HCT116 (cell line): ENCODE measurements around the gene KCND3. TPM values are rescaled to one million over a fixed set of nuclear protein-coding genes. Genes with fewer than 3 reads are reported as not detected.

Experiments used
- ATAC-seq: fragments of 200-7000 bp; cut with Tn5 transposase; 2 replicates; pipeline ENCODE4 v1.9.1; 2020; ENCODE audit warnings: mild to moderate bottlenecking, moderate library complexity
- BruUV-seq: library from RNA; stranded (reverse); fragments of 400-500 nt; replicated peaks from 2 replicates; lab custom pipeline; 2021; lab: Mats Ljungman, UMichigan
- CTCF ChIA-PET: fragments of 300-600 bp; sonication (Branson Sonifier 250); formaldehyde crosslinking; loops from one replicate; lab custom pipeline; 2021; ENCODE audit warnings: antibody characterized with exemption; lab: Charles Lee
- POLR2A ChIA-PET: fragments of 300-600, 350-600 bp; sonication (Branson Sonifier 250); formaldehyde crosslinking; loops from one replicate; lab custom pipeline; 2021; ENCODE audit warnings: antibody characterized with exemption; lab: Charles Lee
- RAD21 ChIA-PET, 2 experiments: fragments of 300-600 bp; sonication (Branson Sonifier 250); formaldehyde crosslinking; loops; one replicate each; lab custom pipeline; 2023; ENCODE audit warnings: low total read pairs in 2 of 2; ENCODE audit not compliant: uncharacterized antibody in 2 of 2, unreplicated experiment in 2 of 2, low non-redundant PET in 1 of 2; lab: Charles Lee
- DNase-seq: peaks from one replicate; pipeline ENCODE4 v3.0.0-alpha.2; 2010; ENCODE audit warnings: low read depth, low spot score
- H2AFZ ChIP-seq: fragments of 200-600 bp; shearing (Covaris generic), sonication (generic); 2 replicates; pipeline ENCODE4 v1.6.1; 2017; ENCODE audit warnings: low read depth, mixed run types, mixed read lengths, antibody characterized with exemption, low read length; ENCODE audit not compliant: poor library complexity, severe bottlenecking
- H3K27ac ChIP-seq: 2 replicates; pipeline ENCODE4 v1.5.1; 2012; ENCODE audit warnings: low read depth, low read length
- H3K27me3 ChIP-seq: fragments of 200-600 bp; sonication (generic); 2 replicates; pipeline ENCODE4 v1.6.1; 2016; ENCODE audit warnings: mixed run types, low read length, mixed read lengths; ENCODE audit not compliant: insufficient read depth
- H3K36me3 ChIP-seq, 2 experiments: fragments of 200-500 bp in 1 of 2; fragments of 200-600 bp in 1 of 2; sonication (Bioruptor generic) in 1 of 2; sonication (generic) in 1 of 2; 2 replicates each; pipeline versions ENCODE4 v1.5.1 to v1.6.1; 2014 to 2016; ENCODE audit warnings: low read length in 2 of 2, inconsistent platforms in 1 of 2, mixed read lengths in 1 of 2, mixed run types in 1 of 2; ENCODE audit not compliant: insufficient read depth in 2 of 2, control insufficient read depth in 1 of 2
- H3K4me1 ChIP-seq, 2 experiments: fragments of 200-600 bp in 1 of 2; sonication (generic) in 1 of 2; 2 replicates each; pipeline versions ENCODE4 v1.5.1 to v1.6.1; 2012 to 2017; ENCODE audit warnings: low read length in 2 of 2, inconsistent platforms in 1 of 2, mild to moderate bottlenecking in 1 of 2, mixed read lengths in 1 of 2, mixed run types in 1 of 2, moderate library complexity in 1 of 2; ENCODE audit not compliant: insufficient read depth in 2 of 2, control insufficient read depth in 1 of 2
- H3K4me2 ChIP-seq: fragments of 200-600 bp; sonication (generic); 2 replicates; pipeline ENCODE4 v1.6.1; 2017; ENCODE audit warnings: mixed run types, low read length, mixed read lengths
- H3K4me3 ChIP-seq, 2 experiments: fragments of 200-600 bp in 1 of 2; sonication (generic) in 1 of 2; replicated peaks in 1 of 2; 2 replicates each; pipeline ENCODE4 v1.5.1; 2011 to 2016; ENCODE audit warnings: low read length in 2 of 2, control low read depth in 1 of 2, low read depth in 1 of 2, mild to moderate bottlenecking in 1 of 2, mixed read lengths in 1 of 2, mixed run types in 1 of 2
- H3K79me2 ChIP-seq: fragments of 200-600 bp; sonication (generic); 2 replicates; pipeline ENCODE4 v1.6.1; 2017; ENCODE audit warnings: mild to moderate bottlenecking, mixed run types, low read length, moderate library complexity, mixed read lengths; ENCODE audit not compliant: insufficient read depth
- H3K9ac ChIP-seq: fragments of 200-600 bp; sonication (generic); 2 replicates; pipeline ENCODE4 v1.6.1; 2016; ENCODE audit warnings: low read length, mixed read lengths
- H3K9me2 ChIP-seq: fragments of 200-600 bp; sonication (generic), shearing (Covaris generic); 2 replicates; pipeline ENCODE4 v1.6.1; 2017; ENCODE audit warnings: mixed run types, mild to moderate bottlenecking, moderate library complexity; ENCODE audit not compliant: insufficient read depth
- H3K9me3 ChIP-seq, 2 experiments: fragments of 200-500 bp in 1 of 2; fragments of 200-600 bp in 1 of 2; sonication (Bioruptor generic) in 1 of 2; sonication (generic) in 1 of 2; 2 replicates each; pipeline ENCODE4 v1.6.1; 2014 to 2017; ENCODE audit warnings: low read length in 2 of 2, mixed read lengths in 2 of 2, inconsistent platforms in 1 of 2, low read depth in 1 of 2, mild to moderate bottlenecking in 1 of 2, mixed run types in 1 of 2, moderate library complexity in 1 of 2; ENCODE audit not compliant: control insufficient read depth in 1 of 2, insufficient read depth in 1 of 2
- H4K20me1 ChIP-seq: fragments of 200-600 bp; sonication (generic), shearing (Covaris generic); 2 replicates; pipeline ENCODE4 v1.6.1; 2017; ENCODE audit warnings: mixed run types, mild to moderate bottlenecking, moderate library complexity; ENCODE audit not compliant: insufficient read depth
- EZH2 ChIP-seq: fragments of 200-600 bp; sonication (generic); IDR thresholded peaks from 2 replicates; pipeline ENCODE4 v1.6.1; 2017; ENCODE audit warnings: antibody characterized with exemption, mixed run types
- EZH2phosphoT487 ChIP-seq: fragments of 200-600 bp; IDR thresholded peaks from 2 replicates; pipeline ENCODE4 v1.6.1; 2018; ENCODE audit warnings: antibody characterized with exemption, borderline replicate concordance
- POLR2A ChIP-seq: IDR thresholded peaks from 2 replicates; pipeline ENCODE4 v1.7.0; 2011; ENCODE audit warnings: borderline replicate concordance; ENCODE audit not compliant: insufficient read depth, insufficient read length; ENCODE audit errors: extremely low read depth
- intact Hi-C: fragments of 100-400 bp; cut with micrococcal nuclease; formaldehyde crosslinking; loops from 2 replicates; pipeline ENCODE4 v1.10.0; 2022
- total RNA-seq: library from RNA; stranded (reverse); gene quantifications from one replicate; pipeline ENCODE4 v1.2.1, GENCODE V29; 2021; ENCODE audit not compliant: unreplicated experiment
- TF ChIP-seq, protein P1 (sequence below): IDR thresholded peaks from 2 replicates; pipeline ENCODE4 v1.6.1; 2012; ENCODE audit warnings: low read depth
- TF ChIP-seq, protein P2 (sequence below): IDR thresholded peaks from 2 replicates; pipeline ENCODE4 v1.6.1; 2011; ENCODE audit warnings: mild to moderate bottlenecking, low read length, moderate library complexity; ENCODE audit not compliant: insufficient replicate concordance; ENCODE audit errors: extremely low read depth

The KCND3 gene
- total RNA-seq, 1 experiment from 2014 or later: 0.44 TPM

DNA sequence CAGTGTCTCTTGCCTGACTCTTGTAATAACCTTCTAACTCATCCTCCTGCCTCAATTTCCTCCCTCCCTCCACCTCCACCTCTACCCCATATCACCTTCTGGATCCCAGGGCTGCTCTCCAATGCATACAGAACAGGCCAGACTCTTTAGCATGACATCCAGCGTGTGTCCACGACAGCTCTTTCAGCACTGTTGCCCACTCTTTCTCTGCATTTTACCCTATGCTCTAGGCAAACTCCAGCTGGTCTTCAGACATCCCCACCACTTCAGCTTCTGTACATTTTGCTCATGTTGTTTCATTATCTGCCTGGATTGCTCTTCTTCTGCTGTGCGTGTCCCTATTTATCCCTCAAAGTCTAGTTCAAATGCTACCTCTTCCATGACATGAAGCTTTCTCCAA, 255.0 kb downstream of the KCND3 start (continued):
- TF ChIP-seq, protein P1, sequence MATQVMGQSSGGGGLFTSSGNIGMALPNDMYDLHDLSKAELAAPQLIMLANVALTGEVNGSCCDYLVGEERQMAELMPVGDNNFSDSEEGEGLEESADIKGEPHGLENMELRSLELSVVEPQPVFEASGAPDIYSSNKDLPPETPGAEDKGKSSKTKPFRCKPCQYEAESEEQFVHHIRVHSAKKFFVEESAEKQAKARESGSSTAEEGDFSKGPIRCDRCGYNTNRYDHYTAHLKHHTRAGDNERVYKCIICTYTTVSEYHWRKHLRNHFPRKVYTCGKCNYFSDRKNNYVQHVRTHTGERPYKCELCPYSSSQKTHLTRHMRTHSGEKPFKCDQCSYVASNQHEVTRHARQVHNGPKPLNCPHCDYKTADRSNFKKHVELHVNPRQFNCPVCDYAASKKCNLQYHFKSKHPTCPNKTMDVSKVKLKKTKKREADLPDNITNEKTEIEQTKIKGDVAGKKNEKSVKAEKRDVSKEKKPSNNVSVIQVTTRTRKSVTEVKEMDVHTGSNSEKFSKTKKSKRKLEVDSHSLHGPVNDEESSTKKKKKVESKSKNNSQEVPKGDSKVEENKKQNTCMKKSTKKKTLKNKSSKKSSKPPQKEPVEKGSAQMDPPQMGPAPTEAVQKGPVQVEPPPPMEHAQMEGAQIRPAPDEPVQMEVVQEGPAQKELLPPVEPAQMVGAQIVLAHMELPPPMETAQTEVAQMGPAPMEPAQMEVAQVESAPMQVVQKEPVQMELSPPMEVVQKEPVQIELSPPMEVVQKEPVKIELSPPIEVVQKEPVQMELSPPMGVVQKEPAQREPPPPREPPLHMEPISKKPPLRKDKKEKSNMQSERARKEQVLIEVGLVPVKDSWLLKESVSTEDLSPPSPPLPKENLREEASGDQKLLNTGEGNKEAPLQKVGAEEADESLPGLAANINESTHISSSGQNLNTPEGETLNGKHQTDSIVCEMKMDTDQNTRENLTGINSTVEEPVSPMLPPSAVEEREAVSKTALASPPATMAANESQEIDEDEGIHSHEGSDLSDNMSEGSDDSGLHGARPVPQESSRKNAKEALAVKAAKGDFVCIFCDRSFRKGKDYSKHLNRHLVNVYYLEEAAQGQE: no peak
- no peak for TF ChIP-seq EZH2phosphoT487

DNA sequence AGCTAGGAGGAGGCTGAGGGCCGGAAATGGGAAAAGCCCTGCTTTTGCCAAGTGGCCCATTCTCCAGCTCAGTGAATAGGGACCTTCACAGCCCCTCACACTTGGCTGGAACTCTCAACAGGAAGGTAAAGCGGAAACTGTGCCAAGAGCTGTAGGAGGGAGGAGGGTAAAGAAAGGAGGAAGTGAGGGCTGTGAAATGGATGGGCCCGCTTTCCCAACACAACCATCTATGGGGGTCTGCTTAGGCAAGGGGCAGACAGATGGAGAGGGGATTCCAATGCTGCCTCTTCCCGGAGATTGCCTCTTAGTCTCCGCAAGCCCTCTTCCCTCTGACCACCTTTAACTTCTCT, 255.5 kb downstream of the KCND3 start:
- ATAC-seq (no peak), DNase-seq (no peak)
- RAD21 ChIA-PET: no interaction called here
- Histone ChIP-seq H2AFZ (no peak overlapping the region), H3K9ac (no peak overlapping the region), H4K20me1 (no peaks in the 10 kb centered on the region), H3K9me3 (no peaks in the 10 kb centered on the region), H3K4me2 (no peak overlapping the region), H3K36me3 (no peaks in the 10 kb centered on the region), H3K79me2 (no peaks in the 10 kb centered on the region), H3K27ac (no peak overlapping the region), H3K4me1 (peaks cover 9 to 15% of the 10 kb centered on the region in 2 experiments; a peak in 3 of 4 replicates), H3K27me3 (no peaks in the 10 kb centered on the region), H3K4me3 (no peak overlapping the region), H3K9me2 (no peaks in the 10 kb centered on the region)
- intact Hi-C loops: no loop called here
- CTCF ChIA-PET: no interaction called here
- no peak for TF ChIP-seq POLR2A
- TF ChIP-seq, protein P2, sequence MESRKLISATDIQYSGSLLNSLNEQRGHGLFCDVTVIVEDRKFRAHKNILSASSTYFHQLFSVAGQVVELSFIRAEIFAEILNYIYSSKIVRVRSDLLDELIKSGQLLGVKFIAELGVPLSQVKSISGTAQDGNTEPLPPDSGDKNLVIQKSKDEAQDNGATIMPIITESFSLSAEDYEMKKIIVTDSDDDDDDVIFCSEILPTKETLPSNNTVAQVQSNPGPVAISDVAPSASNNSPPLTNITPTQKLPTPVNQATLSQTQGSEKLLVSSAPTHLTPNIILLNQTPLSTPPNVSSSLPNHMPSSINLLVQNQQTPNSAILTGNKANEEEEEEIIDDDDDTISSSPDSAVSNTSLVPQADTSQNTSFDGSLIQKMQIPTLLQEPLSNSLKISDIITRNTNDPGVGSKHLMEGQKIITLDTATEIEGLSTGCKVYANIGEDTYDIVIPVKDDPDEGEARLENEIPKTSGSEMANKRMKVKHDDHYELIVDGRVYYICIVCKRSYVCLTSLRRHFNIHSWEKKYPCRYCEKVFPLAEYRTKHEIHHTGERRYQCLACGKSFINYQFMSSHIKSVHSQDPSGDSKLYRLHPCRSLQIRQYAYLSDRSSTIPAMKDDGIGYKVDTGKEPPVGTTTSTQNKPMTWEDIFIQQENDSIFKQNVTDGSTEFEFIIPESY: no peak
- TF ChIP-seq EZH2: no peak
- no TSS peak for BruUV-seq
- POLR2A ChIA-PET: no interaction called here
